Lower leg skin (tissue), 4 donors: ENCODE data around the gene PALLD. TPM values are rescaled to one million over a fixed set of nuclear protein-coding genes. Genes with fewer than 3 reads are reported as not detected.

Experiments
- DNase-seq, 2 donors: peaks; one replicate each; pipeline ENCODE4 v3.0.0-alpha.2; 2019; ENCODE audit warnings: low spot score in 2 of 2
- H3K4me3 ChIP-seq: fragments of 200-600 bp; sonication (generic); 2 replicates; pipeline ENCODE4 v1.5.1; 2017; ENCODE audit warnings: mild to moderate bottlenecking, low read depth; ENCODE audit not compliant: poor library complexity, severe bottlenecking
- POLR2A ChIP-seq, 2 donors: fragments of 450-650 bp; IDR thresholded peaks; one replicate each; pipeline ENCODE4 v1.6.1; 2016 to 2017; ENCODE audit warnings: antibody characterized with exemption in 2 of 2, mild to moderate bottlenecking in 1 of 2, moderate library complexity in 1 of 2
- WGBS, 2 donors: methylation state at CpG; one replicate each; pipeline ENCODE4 v1.1.5; 2018; 5-methylcytosine and 5-hydroxymethylcytosine counted together
- intact Hi-C: fragments of 100-400 bp; cut with DNase I; formaldehyde crosslinking; loops from one replicate; pipeline ENCODE4 v1.15.0; 2023; ENCODE audit warnings: low total_unique reads
- total RNA-seq, 4 donors: library from RNA; depleted of rRNA; stranded (reverse); fragments of >200 nt; gene quantifications; one replicate each; pipeline ENCODE4 v1.1.0, GENCODE V29; 2016
- TF ChIP-seq, protein P1 (sequence below), 3 donors: fragments of 450-650 bp; IDR thresholded peaks; one replicate each; pipeline ENCODE4 v1.5.1; 2016; ENCODE audit warnings: antibody characterized with exemption in 3 of 3, mild to moderate bottlenecking in 3 of 3, moderate library complexity in 2 of 3

Gene PALLD
- total RNA-seq, 4 donors from 2014 or later, result 46.1 to 103 (median 77.6) TPM

DNA sequence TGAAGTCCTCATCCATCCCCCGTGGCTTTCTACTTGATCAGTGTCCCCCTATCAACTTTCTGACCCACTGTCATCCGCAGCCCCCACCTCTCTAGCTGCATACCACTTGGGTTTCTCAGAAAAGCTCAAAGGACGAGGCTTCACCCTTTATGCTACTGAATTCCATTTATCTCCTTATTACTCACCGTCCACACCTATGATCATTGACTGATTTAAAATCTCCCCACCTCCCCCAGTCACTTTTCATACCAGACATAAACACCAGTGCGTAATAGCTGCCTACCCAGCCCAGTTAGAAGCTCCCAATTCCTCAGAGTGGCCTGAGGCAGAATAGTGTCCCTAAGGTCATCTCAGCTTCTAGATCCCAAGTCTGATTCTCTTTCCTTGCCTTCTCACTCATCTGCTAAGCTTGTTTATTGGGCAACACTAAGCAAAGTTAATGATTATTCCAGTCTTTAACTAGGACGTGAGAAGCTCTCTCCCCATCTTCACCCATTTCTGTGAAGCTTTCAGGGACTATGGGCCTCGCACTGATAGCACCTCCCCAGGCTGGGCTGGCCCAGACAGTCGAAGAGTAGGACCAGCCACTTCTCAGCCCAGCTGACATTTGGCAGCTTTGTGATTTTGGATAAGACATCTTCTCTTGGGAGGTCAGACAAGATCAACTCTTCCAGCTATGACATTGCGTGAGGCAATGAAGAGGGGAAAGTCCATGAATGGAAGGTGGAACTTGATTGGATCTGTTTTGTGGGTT lies 9.4 kb upstream of the PALLD start:
- intact Hi-C loops, result no loop called here
- 82 to 85% methylated on average over 9 of the region's 9 CpGs for WGBS, 2 donors

DNA sequence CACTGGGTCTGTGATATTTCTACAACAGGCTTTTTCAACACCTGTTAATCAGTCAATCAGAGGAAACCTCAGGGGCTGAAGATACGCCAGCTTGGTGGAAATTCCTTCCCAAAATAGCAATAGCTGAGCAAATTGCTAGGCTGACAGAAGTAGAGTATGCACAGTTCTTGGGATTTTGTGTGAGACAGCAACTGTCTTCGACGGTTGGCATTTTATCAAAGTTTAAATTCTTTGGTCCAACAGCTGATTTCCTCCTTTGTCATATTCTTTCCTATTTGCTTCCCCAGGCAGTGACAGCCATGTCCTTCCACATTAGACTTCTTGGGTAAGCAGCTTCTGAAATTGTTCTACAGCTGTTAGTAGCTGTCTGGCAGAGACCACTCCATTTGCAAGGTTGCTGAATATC lies 8.0 kb upstream of the PALLD start:
- H3K4me3 ChIP-seq, result no peak overlapping the region
- no peak for TF ChIP-seq POLR2A (IDR thresholded peaks at IDR 0.05)
- TF ChIP-seq, protein P1, sequence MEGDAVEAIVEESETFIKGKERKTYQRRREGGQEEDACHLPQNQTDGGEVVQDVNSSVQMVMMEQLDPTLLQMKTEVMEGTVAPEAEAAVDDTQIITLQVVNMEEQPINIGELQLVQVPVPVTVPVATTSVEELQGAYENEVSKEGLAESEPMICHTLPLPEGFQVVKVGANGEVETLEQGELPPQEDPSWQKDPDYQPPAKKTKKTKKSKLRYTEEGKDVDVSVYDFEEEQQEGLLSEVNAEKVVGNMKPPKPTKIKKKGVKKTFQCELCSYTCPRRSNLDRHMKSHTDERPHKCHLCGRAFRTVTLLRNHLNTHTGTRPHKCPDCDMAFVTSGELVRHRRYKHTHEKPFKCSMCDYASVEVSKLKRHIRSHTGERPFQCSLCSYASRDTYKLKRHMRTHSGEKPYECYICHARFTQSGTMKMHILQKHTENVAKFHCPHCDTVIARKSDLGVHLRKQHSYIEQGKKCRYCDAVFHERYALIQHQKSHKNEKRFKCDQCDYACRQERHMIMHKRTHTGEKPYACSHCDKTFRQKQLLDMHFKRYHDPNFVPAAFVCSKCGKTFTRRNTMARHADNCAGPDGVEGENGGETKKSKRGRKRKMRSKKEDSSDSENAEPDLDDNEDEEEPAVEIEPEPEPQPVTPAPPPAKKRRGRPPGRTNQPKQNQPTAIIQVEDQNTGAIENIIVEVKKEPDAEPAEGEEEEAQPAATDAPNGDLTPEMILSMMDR (IDR thresholded peaks at IDR 0.05), result no peak
- intact Hi-C loops, result no loop called here
- no peak for DNase-seq
- 34 to 42% methylated on average over 3 of the region's 3 CpGs for WGBS, 2 donors

More for the DNA sequence above, 9.4 kb upstream of the PALLD start:
- H3K4me3 ChIP-seq, result no peak overlapping the region
- TF ChIP-seq POLR2A (IDR thresholded peaks at IDR 0.05), result no peak
- TF ChIP-seq, protein P1 (IDR thresholded peaks at IDR 0.05), result no peak
- no peak for DNase-seq

DNA sequence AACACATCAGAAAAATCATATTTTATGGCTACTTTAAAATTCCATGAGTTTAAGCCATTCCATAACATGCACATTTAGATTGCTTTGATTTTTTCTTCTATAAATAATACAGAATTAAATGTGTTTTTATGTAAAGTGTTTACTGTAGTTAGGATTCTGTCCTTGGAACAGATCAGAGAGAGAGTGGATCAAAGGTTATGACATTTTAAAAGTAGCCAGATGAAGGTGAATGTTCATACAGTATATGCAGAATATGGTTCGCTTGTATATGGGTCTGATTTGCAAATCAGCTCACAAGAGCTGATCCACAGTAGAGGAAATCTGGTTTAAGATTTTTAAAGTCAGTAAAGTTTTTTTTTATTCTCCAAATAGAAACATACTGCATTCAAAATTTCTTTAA lies 7.2 kb upstream of the PALLD start:
- 97 to 100% methylated on average over 1 of the region's 1 CpG for WGBS, 2 donors
- DNase-seq, result no peak
- H3K4me3 ChIP-seq, result no peak overlapping the region
- no peak for TF ChIP-seq POLR2A (IDR thresholded peaks at IDR 0.05)
- TF ChIP-seq, protein P1 (IDR thresholded peaks at IDR 0.05), result no peak
- intact Hi-C loops, result no loop called here

DNA sequence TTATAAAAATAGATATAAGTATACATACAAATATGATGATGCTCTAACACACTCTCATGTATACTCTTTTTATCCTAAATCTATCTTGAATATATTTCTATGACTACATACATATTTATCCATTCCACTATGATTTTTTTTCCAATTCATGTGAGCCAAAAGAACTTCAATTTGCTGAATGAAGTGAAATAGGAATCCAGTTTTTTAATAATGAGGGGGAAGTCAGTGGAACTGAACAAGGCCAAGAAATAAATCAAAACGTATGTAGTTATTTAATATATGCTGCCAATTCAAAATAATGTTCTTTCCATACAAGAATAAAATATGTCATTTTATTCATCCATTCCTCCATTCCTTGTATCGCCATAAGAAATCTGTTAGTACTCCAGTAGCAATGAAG lies 6.1 kb upstream of the PALLD start:
- intact Hi-C loops, result no loop called here
- TF ChIP-seq, protein P1 (IDR thresholded peaks at IDR 0.05), result no peak
- TF ChIP-seq POLR2A (IDR thresholded peaks at IDR 0.05), result no peak
- no peak for DNase-seq
- 86 to 88% methylated on average over 2 of the region's 2 CpGs for WGBS, 2 donors
- no peak overlapping the region for H3K4me3 ChIP-seq

DNA sequence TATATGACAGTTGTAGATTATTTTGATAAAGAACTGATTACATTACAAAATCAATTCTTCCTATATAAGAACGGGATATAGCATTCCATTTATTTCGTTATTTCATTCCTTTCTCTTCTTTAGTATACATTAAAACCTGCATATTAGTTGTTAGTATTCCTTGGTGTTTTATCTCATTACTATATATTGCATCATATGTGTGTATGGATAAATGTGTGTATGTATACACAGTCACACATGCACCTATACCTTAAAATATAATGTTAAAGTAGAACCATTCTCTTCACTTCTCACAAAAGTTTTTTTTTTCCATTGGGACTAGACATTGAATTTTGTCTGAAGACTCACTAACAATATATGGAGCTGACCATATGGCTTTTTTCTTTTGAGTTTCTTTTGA lies 5.3 kb upstream of the PALLD start:
- TF ChIP-seq, protein P1 (IDR thresholded peaks at IDR 0.05), result no peak
- H3K4me3 ChIP-seq, result no peak overlapping the region
- 84 to 97% methylated on average over 2 of the region's 2 CpGs for WGBS, 2 donors
- intact Hi-C loops, result no loop called here
- no peak for DNase-seq

DNA sequence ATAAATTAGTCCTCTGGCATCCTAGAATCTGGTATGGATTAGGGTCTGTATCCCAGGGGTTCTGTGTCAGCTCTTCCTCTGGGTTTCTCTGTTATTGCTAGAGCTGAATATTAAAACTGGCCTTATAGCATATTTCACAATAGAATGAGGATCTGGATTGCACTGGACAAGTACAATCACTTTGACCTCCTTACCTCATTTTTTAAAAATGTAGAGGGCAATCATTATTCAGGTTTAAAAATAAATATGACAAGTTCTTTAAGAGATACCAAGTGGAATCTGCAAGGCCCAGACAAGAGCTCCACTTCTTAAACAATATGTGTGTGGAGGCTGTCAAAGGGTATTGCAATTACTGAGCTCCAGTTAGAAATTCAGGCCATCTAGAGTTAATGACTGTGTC lies 1.4 kb downstream of the PALLD start:
- no peak overlapping the region for H3K4me3 ChIP-seq
- no peak for TF ChIP-seq POLR2A (IDR thresholded peaks at IDR 0.05)
- TF ChIP-seq, protein P1 (IDR thresholded peaks at IDR 0.05), result no peak
- no peak for DNase-seq
- intact Hi-C loops, result no loop called here
